ENCODE data around the gene COBLL1.

DNA sequence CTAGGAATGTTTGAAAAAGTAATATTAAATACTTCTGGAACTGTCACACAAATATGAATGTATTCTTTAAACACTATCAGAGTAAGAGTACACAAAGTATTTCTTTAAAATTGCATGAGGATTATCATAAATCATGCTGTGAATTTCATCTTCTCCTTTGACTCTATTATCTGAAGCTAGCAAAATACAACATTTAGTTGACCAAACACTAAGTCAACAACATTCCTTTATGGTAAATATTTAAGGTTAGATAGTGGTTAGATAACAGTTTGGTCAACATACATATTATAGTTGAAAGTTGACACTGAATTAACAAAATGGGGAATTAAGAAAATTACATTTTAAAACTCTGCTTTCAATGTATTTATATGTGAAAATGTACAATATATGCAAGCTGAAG, 148.2 kb downstream of the COBLL1 start:
- no peak for TF ChIP-seq CTCF (IDR thresholded peaks at IDR 0.05; ENCODE audit: low read length)
- TF ChIP-seq EZH2 (IDR thresholded peaks at IDR 0.05; ENCODE audit: borderline replicate concordance, low read length): no peak

All from OCI-LY1 (cell line).